ENCODE results near the gene FERMT3.
A peak's percentile ranks its signal among the peaks of the same experiment; 100 is the strongest.
"Not testable (repeated sequence)": the region's sequence is repeated elsewhere in the genome, so short reads cannot be mapped to it uniquely, and the experiment has no call there.

Gene FERMT3

GRCh38 chr11:64206457-64207255, at the start of gene FERMT3:
Gene FERMT3 (plus strand): TSS chr11:64206721. CDS start chr11:64207365, 644 bp downstream.
- peak; percentile 94 for DNase-seq

- peak; percentile 47 for DNase-seq
These were observed 48.7 kb upstream of the FERMT3 start for GRCh38 chr11:64157631-64158394.

GRCh38 chr11:64161037-64161436, 45.5 kb upstream of the FERMT3 start:
- DNase-seq: no peak

- not testable (repeated sequence) for DNase-seq
These were observed 43.8 kb upstream of the FERMT3 start for GRCh38 chr11:64162769-64163168.

- DNase-seq: no peak
These were observed 42.6 kb upstream of the FERMT3 start for GRCh38 chr11:64163951-64164350.

GRCh38 chr11:64164392-64165312, 41.9 kb upstream of the FERMT3 start:
- peak; percentile 30 for DNase-seq

- DNase-seq: peak; percentile 57
These were observed 41.1 kb upstream of the FERMT3 start for GRCh38 chr11:64165481-64165841.

GRCh38 chr11:64165842-64166635, 40.5 kb upstream of the FERMT3 start, which contains the start of gene MACROD1:
Gene MACROD1 (minus strand): TSS chr11:64166113. CDS start chr11:64165994, 119 bp downstream.
- DNase-seq: peak; percentile 95

GRCh38 chr11:64170419-64170818, 36.1 kb upstream of the FERMT3 start:
- DNase-seq: no peak

- DNase-seq: no peak
These were observed 32.7 kb upstream of the FERMT3 start for GRCh38 chr11:64173616-64174355.

GRCh38 chr11:64176751-64177150, 29.8 kb upstream of the FERMT3 start:
- DNase-seq: no peak

GRCh38 chr11:64178203-64178602, 28.3 kb upstream of the FERMT3 start:
- DNase-seq: no peak

GRCh38 chr11:64178951-64179639, 27.4 kb upstream of the FERMT3 start:
- DNase-seq: no peak

- no peak for DNase-seq
These were observed 25.6 kb upstream of the FERMT3 start for GRCh38 chr11:64180891-64181290.

- peak; percentile 90 for DNase-seq
These were observed 24.8 kb upstream of the FERMT3 start for GRCh38 chr11:64181506-64182411.

GRCh38 chr11:64183890-64184289, 22.6 kb upstream of the FERMT3 start:
- DNase-seq: no peak

GRCh38 chr11:64185175-64185692, 21.3 kb upstream of the FERMT3 start:
- DNase-seq: no peak

GRCh38 chr11:64185693-64186491, 20.6 kb upstream of the FERMT3 start, which contains the start of gene STIP1:
Gene STIP1 (plus strand): TSS chr11:64186171. CDS start chr11:64186262, 91 bp downstream.
- DNase-seq: peak; percentile 100
